ENCODE results near the gene COL15A1. TPM values are rescaled to one million over a fixed set of nuclear protein-coding genes. Genes with fewer than 3 reads are reported as not detected.
"Not testable (repeated sequence)": the region's sequence is repeated elsewhere in the genome, so short reads cannot be mapped to it uniquely, and the experiment has no call there.

The COL15A1 gene
- total and polyA plus RNA-seq, 5 donors from 2014 or later = 0.03 to 0.10 (median 0.06) TPM; not detected in 2

GRCh38 chr9:99087462-99087861, 143.8 kb downstream of the COL15A1 start:
- Mint-ChIP-seq H3K36me3 (no peaks in the 10 kb centered on the region), H3K4me3 (no peak overlapping the region), H3K4me1 (peaks cover 10 to 34% (median 32%) of the 10 kb centered on the region in 4 donors), H3K27me3 (peaks cover 7% of the 10 kb centered on the region), H3K27ac (no peak overlapping the region), H3K9me3 (no peaks in the 10 kb centered on the region)
- H3K4me1 ChIP-seq (ENCODE audit: control insufficient read depth, insufficient read depth, low read length, poor library complexity, severe bottlenecking) = peaks cover 7% of the 10 kb centered on the region
- peaks cover 0 to 5% of the 10 kb centered on the region in 2 experiments for H3K9me3 ChIP-seq (ENCODE audit: control insufficient read depth in 2 of 2, low read length in 2 of 2)
- no peak overlapping the region for H3K4me3 ChIP-seq (ENCODE audit: low read depth, low read length)
- H3K27me3 ChIP-seq (ENCODE audit: control insufficient read depth, insufficient read depth, low read length) = no peaks in the 10 kb centered on the region
- no peaks in the 10 kb centered on the region for H3K36me3 ChIP-seq (ENCODE audit: control insufficient read depth, insufficient read depth, low read length)
- DNase-seq (no peak), ATAC-seq (ENCODE audit: low read depth in 2 of 2) (no peak)
- H3K27ac ChIP-seq (ENCODE audit: insufficient read depth, low read length, poor library complexity, severe bottlenecking) = no peak overlapping the region

DNA sequence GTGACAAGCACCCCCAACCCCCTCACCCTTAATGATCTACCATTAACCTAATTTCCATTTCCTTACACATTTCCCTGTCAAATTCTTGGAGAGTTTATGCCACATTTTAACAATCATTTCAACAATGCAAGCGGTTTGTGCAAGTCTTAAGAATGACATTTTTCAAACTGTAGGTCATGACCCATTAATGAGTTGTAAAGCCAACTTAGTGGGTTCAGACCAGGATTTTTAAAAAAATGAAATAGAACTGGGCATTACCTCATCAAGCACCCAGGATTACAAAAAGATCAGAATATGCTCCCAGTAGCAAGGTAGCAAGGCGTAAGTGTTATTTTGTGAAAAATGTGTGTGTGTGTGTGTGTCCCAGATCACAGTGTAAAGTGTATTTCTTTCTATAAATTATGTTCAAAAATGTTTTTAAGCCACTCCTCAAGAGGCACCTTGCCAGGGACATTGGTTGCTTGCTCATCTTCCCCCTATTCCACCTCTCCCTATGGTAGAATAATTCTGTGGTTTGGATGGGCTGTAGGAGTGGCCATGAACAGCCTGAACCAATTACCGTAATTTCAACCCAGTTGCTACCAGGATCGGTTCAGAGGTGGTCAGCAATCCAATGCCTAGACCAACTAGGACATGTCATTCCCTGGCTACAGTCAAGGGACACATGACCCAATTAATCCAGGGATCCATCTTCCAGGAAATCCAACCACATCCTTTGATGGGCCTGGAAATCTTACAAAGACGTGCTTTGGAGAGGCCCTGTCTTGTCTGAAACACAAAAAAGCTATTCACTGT, 146.8 kb downstream of the COL15A1 start:
- peaks cover 14 to 53% (median 40%) of the 10 kb centered on the region in 4 donors for H3K4me1 Mint-ChIP-seq
- H3K36me3 Mint-ChIP-seq = no peaks in the 10 kb centered on the region
- DNase-seq (no peak), ATAC-seq (ENCODE audit: low read depth in 2 of 2) (no peak)
- no peak overlapping the region for H3K27ac ChIP-seq (ENCODE audit: insufficient read depth, low read length, poor library complexity, severe bottlenecking)
- no peaks in the 10 kb centered on the region for H3K27me3 ChIP-seq (ENCODE audit: control insufficient read depth, insufficient read depth, low read length)
- H3K36me3 ChIP-seq (ENCODE audit: control insufficient read depth, insufficient read depth, low read length) = no peaks in the 10 kb centered on the region
- peak overlapping the region in 1 of 3 donors; percentile 39 for H3K27ac Mint-ChIP-seq
- H3K4me3 ChIP-seq (ENCODE audit: low read depth, low read length) = no peak overlapping the region
- no peak overlapping the region for H3K4me3 Mint-ChIP-seq
- H3K4me1 ChIP-seq (ENCODE audit: control insufficient read depth, insufficient read depth, low read length, poor library complexity, severe bottlenecking) = peaks cover 20% of the 10 kb centered on the region
- peaks cover 0 to 5% of the 10 kb centered on the region in 2 experiments for H3K9me3 ChIP-seq (ENCODE audit: control insufficient read depth in 2 of 2, low read length in 2 of 2)
- H3K9me3 Mint-ChIP-seq = no peaks in the 10 kb centered on the region
- H3K27me3 Mint-ChIP-seq = peaks cover 12% of the 10 kb centered on the region

DNA sequence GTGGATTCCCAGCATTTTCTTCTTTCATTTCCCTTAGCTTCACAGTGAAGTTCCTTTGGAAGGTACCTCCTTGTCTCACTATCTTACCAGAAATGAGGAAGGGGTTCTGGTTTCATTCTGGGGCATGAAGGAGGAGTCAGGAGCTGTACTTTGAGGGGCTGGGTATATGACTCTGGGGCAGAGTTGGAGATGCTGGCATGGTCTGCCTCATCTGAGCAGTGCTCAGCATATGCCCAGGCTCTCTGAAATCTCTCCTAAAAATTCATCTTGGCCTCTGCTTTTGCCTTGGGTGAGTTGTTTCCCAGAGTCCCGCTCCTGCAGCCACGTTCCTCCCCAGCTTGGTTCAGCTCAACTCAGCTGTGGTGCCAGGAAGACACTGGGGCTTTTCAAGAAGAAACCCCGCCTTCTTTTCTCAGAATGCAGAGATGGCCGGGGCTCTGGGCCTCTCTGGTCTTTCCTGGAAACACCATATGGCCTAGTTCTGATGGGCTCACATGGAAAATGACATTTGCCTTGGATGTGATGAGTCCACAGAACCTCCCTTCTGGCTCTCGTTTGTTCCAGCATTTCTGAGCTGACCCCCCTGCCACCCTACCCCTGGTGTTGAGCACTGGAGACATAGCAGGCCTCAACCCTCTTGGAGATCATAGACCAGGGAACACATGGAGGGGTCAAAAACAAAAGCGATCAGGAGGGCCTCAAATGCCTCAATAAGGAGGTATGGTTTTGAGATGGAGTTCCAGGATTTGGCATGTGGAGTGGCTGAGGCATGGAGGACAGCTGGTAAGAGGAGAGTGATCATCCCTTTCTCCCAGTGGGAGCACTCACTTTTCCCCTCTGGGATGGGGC, 149.2 kb downstream of the COL15A1 start:
- peaks cover 10 to 49% (median 35%) of the 10 kb centered on the region in 4 donors for H3K4me1 Mint-ChIP-seq
- peak overlapping the region; percentile 89 to 98 (median 91) for H3K27ac Mint-ChIP-seq
- Histone ChIP-seq H3K36me3 (ENCODE audit: control insufficient read depth, insufficient read depth, low read length) (no peaks in the 10 kb centered on the region), H3K27ac (ENCODE audit: insufficient read depth, low read length, poor library complexity, severe bottlenecking) (no peak overlapping the region), H3K4me1 (ENCODE audit: control insufficient read depth, insufficient read depth, low read length, poor library complexity, severe bottlenecking) (peaks cover 20% of the 10 kb centered on the region), H3K9me3 (ENCODE audit: control insufficient read depth in 2 of 2, low read length in 2 of 2) (peaks cover 0 to 5% of the 10 kb centered on the region in 2 experiments), H3K4me3 (ENCODE audit: low read depth, low read length) (peak overlapping the region; percentile 55), H3K27me3 (ENCODE audit: control insufficient read depth, insufficient read depth, low read length) (no peaks in the 10 kb centered on the region)
- peaks cover 6% of the 10 kb centered on the region for H3K27me3 Mint-ChIP-seq
- ATAC-seq (ENCODE audit: low read depth in 2 of 2) (peak; percentile 80 to 83), DNase-seq (peak in 1 of 3 donors; percentile 96)
- H3K4me3 Mint-ChIP-seq = peak overlapping the region in 3 of 4 donors; percentile 50 to 83 (median 73)
- no peaks in the 10 kb centered on the region for H3K36me3 Mint-ChIP-seq
- H3K9me3 Mint-ChIP-seq = no peaks in the 10 kb centered on the region

DNA sequence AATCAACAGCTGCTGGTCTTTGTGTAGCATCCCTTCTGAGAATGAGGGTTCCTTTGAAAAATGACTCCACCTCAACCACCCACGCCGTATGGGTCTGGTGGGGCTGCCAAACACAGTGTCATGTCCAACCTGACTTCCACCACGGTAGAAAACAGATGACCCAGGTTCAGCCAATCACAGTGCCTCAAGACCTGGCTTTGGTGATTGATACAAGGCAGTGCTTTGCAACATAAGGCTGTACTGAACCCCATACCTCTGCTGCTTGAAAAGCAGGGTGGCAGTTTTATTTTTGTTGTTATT, 149.7 kb downstream of the COL15A1 start:
- H3K36me3 Mint-ChIP-seq = no peaks in the 10 kb centered on the region
- H3K9me3 ChIP-seq (ENCODE audit: control insufficient read depth in 2 of 2, low read length in 2 of 2) = peaks cover 0 to 5% of the 10 kb centered on the region in 2 experiments
- peak; percentile 29 to 61 for ATAC-seq (ENCODE audit: low read depth in 2 of 2)
- H3K4me3 Mint-ChIP-seq = peak overlapping the region in 2 of 4 donors; percentile 50 to 73
- H3K4me1 ChIP-seq (ENCODE audit: control insufficient read depth, insufficient read depth, low read length, poor library complexity, severe bottlenecking) = peaks cover 20% of the 10 kb centered on the region
- H3K4me1 Mint-ChIP-seq = peaks cover 10 to 49% (median 35%) of the 10 kb centered on the region in 4 donors
- no peak overlapping the region for H3K27ac ChIP-seq (ENCODE audit: insufficient read depth, low read length, poor library complexity, severe bottlenecking)
- peak overlapping the region; percentile 15 to 98 (median 89) for H3K27ac Mint-ChIP-seq
- H3K27me3 ChIP-seq (ENCODE audit: control insufficient read depth, insufficient read depth, low read length) = no peaks in the 10 kb centered on the region
- H3K27me3 Mint-ChIP-seq = peaks cover 6% of the 10 kb centered on the region
- H3K4me3 ChIP-seq (ENCODE audit: low read depth, low read length) = no peak overlapping the region
- DNase-seq = peak in 1 of 3 donors; percentile 95
- no peaks in the 10 kb centered on the region for H3K36me3 ChIP-seq (ENCODE audit: control insufficient read depth, insufficient read depth, low read length)
- no peaks in the 10 kb centered on the region for H3K9me3 Mint-ChIP-seq

- H3K4me1 ChIP-seq (ENCODE audit: control insufficient read depth, insufficient read depth, low read length, poor library complexity, severe bottlenecking) = peaks cover 20% of the 10 kb centered on the region
- H3K4me3 Mint-ChIP-seq = no peak overlapping the region
- no peak overlapping the region for H3K27ac ChIP-seq (ENCODE audit: insufficient read depth, low read length, poor library complexity, severe bottlenecking)
- H3K9me3 Mint-ChIP-seq = peaks cover 0 to 4% (median 0%) of the 10 kb centered on the region in 7 donors
- H3K4me3 ChIP-seq (ENCODE audit: low read depth, low read length) = no peak overlapping the region
- no peaks in the 10 kb centered on the region for H3K36me3 ChIP-seq (ENCODE audit: control insufficient read depth, insufficient read depth, low read length)
- H3K27me3 Mint-ChIP-seq = peaks cover 6% of the 10 kb centered on the region
- no peaks in the 10 kb centered on the region for H3K36me3 Mint-ChIP-seq
- no peaks in the 10 kb centered on the region for H3K27me3 ChIP-seq (ENCODE audit: control insufficient read depth, insufficient read depth, low read length)
- H3K27ac Mint-ChIP-seq = peak overlapping the region in 2 of 3 donors; percentile 9 to 59
- DNase-seq = no peak
- no peaks in the 10 kb centered on the region for H3K9me3 ChIP-seq (ENCODE audit: control insufficient read depth in 2 of 2, low read length in 2 of 2)
- H3K4me1 Mint-ChIP-seq = peaks cover 10 to 54% (median 32%) of the 10 kb centered on the region in 4 donors
- no peak for ATAC-seq (ENCODE audit: low read depth in 2 of 2)
Observed at GRCh38 chr9:99095565-99095964, 151.9 kb downstream of the COL15A1 start.

DNA sequence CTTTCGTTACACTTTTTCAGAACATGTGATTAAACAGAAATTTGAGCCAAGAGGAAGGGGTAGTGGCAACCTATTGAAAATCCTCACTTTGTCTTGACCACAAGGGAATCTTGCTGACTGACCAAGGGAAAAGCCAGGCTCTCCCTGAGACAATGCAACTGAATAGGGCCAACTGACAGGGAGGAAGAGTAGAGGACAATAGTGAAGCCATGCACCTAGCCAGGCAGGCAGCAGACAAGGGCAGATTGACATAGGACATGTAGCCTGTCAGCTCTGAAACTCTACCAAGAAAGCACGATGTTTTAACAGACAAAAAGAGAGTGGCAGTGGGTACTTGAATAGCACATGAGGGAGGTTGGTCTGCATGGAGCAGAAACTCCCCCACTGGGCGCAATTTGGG, 152.7 kb downstream of the COL15A1 start:
- Mint-ChIP-seq H3K27ac (no peak overlapping the region), H3K4me3 (no peak overlapping the region), H3K4me1 (peaks cover 10 to 48% (median 28%) of the 10 kb centered on the region in 4 donors), H3K9me3 (peaks cover 0 to 4% (median 0%) of the 10 kb centered on the region in 7 donors), H3K27me3 (peaks cover 6% of the 10 kb centered on the region), H3K36me3 (no peaks in the 10 kb centered on the region)
- Histone ChIP-seq H3K4me3 (ENCODE audit: low read depth, low read length) (no peak overlapping the region), H3K27ac (ENCODE audit: insufficient read depth, low read length, poor library complexity, severe bottlenecking) (no peak overlapping the region), H3K9me3 (ENCODE audit: control insufficient read depth in 2 of 2, low read length in 2 of 2) (no peaks in the 10 kb centered on the region), H3K36me3 (ENCODE audit: control insufficient read depth, insufficient read depth, low read length) (no peaks in the 10 kb centered on the region), H3K4me1 (ENCODE audit: control insufficient read depth, insufficient read depth, low read length, poor library complexity, severe bottlenecking) (peaks cover 20% of the 10 kb centered on the region), H3K27me3 (ENCODE audit: control insufficient read depth, insufficient read depth, low read length) (no peaks in the 10 kb centered on the region)
- ATAC-seq (ENCODE audit: low read depth in 2 of 2) = no peak
- no peak for DNase-seq

DNA sequence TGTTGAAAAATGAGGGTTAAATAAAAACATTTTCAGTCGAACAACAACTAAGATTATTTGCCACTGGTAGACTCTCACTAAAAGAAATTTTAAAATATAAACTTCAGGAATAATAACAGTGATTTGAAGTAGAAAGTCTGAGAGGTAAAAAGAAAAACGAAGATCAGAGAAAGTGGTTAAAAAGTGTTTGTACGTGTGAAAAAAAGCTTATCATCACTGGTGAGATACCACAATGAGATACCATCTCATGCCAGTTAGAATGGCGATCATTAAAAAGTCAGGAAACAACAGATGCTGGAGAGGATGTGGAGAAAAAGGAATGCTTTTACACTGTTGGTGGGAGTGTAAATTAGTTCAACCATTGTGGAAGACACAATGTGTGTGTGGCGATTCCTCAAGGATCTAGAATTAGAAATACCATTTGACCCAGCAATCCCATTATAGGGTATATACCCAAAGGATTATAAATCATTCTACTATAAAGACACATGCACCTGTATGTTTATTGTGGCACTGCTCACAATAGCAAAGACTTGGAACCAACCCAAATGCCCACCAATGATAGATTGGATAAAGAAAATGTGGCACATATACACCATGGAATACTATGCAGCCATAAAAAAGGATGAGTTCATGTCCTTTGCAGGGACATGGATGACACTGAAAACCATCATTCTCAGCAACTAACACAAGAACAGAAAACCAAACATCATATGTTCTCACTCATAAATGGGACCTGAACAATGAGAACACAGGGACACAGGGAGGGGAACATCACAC, 156.3 kb downstream of the COL15A1 start:
- not testable (repeated sequence) for H3K27ac ChIP-seq (ENCODE audit: insufficient read depth, low read length, poor library complexity, severe bottlenecking); H3K36me3 Mint-ChIP-seq; ATAC-seq (ENCODE audit: low read depth in 2 of 2); H3K27ac Mint-ChIP-seq; H3K36me3 ChIP-seq (ENCODE audit: control insufficient read depth, insufficient read depth, low read length); H3K9me3 ChIP-seq (ENCODE audit: control insufficient read depth in 2 of 2, low read length in 2 of 2); H3K4me3 ChIP-seq (ENCODE audit: low read depth, low read length); DNase-seq; H3K9me3 Mint-ChIP-seq; H3K27me3 Mint-ChIP-seq; H3K27me3 ChIP-seq (ENCODE audit: control insufficient read depth, insufficient read depth, low read length); H3K4me1 ChIP-seq (ENCODE audit: control insufficient read depth, insufficient read depth, low read length, poor library complexity, severe bottlenecking); H3K4me3 Mint-ChIP-seq
- H3K4me1 Mint-ChIP-seq = peaks cover 0 to 31% (median 16%) of the 10 kb centered on the region in 4 donors

All from CD4-positive, CD25-positive, alpha-beta regulatory T cell (primary cell).